HEK293 (cell line): Measurements from ENCODE around the gene ZNF124.

Experiments used
- ZNF114 ChIP-seq: fragments of 450-650 bp; formaldehyde crosslinking; IDR thresholded peaks from 2 replicates; pipeline ENCODE4 v1.5.0; 2017; ENCODE audit warnings: missing biosample characterization, missing genetic modification characterization
- ZNF155 ChIP-seq: fragments of 450-650 bp; formaldehyde crosslinking; IDR thresholded peaks from 2 replicates; pipeline ENCODE4 v1.5.1; 2016; ENCODE audit warnings: missing biosample characterization, missing genetic modification characterization
- ZNF629 ChIP-seq: fragments of 450-650 bp; formaldehyde crosslinking; IDR thresholded peaks from 2 replicates; pipeline ENCODE4 v1.5.1; 2017; ENCODE audit warnings: missing biosample characterization, missing genetic modification characterization
- ZNF768 ChIP-seq: fragments of 450-650 bp; formaldehyde crosslinking; IDR thresholded peaks from 2 replicates; pipeline ENCODE4 v1.5.1; 2018; ENCODE audit warnings: missing biosample characterization, mild to moderate bottlenecking, missing genetic modification characterization
- TF ChIP-seq, protein P1 (sequence below): fragments of 450-650 bp; formaldehyde crosslinking; IDR thresholded peaks from 2 replicates; pipeline ENCODE4 v1.5.1; 2016; ENCODE audit warnings: missing biosample characterization, missing genetic modification characterization
- TF ChIP-seq, protein P2 (sequence below): fragments of 450-650 bp; IDR thresholded peaks from 2 replicates; pipeline ENCODE4 v1.5.1; 2018; ENCODE audit warnings: missing biosample characterization, missing genetic modification characterization

DNA sequence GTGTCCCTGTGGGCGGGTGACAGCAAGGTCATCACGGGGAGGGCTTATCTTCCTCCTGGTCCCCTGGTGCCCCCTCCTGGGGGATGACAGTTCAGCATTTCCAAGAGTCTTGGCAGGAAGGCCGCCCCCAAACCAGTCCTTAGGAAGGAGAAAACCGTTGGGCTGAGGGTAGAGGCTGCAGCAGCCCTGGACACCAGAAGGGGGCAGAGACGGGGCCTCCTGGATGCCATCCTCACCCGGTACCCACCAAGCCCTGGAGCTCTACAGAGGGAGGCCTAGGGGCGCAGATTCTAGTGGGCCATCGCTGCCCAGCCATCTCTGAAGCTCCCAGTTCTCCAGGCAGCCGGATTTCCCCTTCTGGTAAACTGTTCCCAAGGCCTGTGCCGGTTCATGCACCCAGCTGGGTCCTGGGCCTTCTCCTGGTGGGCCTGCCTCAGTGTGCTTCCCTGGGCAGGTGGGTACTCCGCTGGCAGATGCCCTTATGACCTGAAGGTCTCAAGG, 52.8 kb downstream of the ZNF124 start:
- TF ChIP-seq, protein P1, sequence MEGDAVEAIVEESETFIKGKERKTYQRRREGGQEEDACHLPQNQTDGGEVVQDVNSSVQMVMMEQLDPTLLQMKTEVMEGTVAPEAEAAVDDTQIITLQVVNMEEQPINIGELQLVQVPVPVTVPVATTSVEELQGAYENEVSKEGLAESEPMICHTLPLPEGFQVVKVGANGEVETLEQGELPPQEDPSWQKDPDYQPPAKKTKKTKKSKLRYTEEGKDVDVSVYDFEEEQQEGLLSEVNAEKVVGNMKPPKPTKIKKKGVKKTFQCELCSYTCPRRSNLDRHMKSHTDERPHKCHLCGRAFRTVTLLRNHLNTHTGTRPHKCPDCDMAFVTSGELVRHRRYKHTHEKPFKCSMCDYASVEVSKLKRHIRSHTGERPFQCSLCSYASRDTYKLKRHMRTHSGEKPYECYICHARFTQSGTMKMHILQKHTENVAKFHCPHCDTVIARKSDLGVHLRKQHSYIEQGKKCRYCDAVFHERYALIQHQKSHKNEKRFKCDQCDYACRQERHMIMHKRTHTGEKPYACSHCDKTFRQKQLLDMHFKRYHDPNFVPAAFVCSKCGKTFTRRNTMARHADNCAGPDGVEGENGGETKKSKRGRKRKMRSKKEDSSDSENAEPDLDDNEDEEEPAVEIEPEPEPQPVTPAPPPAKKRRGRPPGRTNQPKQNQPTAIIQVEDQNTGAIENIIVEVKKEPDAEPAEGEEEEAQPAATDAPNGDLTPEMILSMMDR = no peak
- no peak for TF ChIP-seq ZNF629 (tag by site-specific recombination)
- TF ChIP-seq ZNF114 = no peak
- no peak for TF ChIP-seq ZNF155 (tag by site-specific recombination)
- TF ChIP-seq, protein P2, sequence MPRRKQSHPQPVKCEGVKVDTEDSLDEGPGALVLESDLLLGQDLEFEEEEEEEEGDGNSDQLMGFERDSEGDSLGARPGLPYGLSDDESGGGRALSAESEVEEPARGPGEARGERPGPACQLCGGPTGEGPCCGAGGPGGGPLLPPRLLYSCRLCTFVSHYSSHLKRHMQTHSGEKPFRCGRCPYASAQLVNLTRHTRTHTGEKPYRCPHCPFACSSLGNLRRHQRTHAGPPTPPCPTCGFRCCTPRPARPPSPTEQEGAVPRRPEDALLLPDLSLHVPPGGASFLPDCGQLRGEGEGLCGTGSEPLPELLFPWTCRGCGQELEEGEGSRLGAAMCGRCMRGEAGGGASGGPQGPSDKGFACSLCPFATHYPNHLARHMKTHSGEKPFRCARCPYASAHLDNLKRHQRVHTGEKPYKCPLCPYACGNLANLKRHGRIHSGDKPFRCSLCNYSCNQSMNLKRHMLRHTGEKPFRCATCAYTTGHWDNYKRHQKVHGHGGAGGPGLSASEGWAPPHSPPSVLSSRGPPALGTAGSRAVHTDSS = no peak
- TF ChIP-seq ZNF768 = no peak
